Measurements from ENCODE around the gene BLOC1S3.

DNA sequence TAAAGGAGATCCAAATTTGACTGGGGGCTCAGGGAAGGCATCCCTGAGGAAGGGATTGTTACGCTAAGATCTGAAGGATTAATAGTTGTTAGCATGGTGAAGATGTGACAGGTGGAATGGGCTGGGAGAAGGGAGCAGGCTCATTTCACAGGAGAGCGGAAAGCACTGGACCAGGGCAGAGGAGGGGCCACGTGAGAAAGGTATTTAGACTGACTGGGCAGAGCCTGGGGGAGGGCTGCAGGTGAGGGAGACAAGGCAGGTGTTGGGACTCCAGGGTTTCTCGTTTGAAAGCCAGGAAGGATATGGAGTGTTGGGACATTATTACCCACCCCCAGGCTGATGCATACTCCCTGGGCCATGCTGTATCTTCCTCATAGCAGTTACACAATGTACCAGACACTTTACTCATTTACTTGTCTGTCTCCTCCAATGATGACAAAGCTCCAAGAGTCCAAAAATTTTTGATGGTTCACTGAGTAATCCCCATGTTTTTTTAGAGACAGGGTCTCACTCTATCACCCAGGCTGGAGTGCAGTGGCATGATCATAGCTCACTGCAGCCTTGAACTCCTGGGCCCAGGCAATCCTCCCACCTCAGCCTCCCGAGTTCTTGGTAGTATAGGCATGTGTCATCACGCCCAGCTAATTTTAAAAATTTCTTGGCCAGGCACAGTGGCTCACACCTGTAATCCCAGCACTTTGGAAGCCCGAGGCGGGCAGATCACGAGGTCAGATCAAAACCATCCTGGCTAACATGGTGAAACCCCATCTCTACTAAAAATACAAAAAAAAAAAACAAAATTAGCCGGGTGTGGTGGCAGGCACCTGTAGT is 2.9 kb upstream of the BLOC1S3 start:
- TF ChIP-seq, protein P1, sequence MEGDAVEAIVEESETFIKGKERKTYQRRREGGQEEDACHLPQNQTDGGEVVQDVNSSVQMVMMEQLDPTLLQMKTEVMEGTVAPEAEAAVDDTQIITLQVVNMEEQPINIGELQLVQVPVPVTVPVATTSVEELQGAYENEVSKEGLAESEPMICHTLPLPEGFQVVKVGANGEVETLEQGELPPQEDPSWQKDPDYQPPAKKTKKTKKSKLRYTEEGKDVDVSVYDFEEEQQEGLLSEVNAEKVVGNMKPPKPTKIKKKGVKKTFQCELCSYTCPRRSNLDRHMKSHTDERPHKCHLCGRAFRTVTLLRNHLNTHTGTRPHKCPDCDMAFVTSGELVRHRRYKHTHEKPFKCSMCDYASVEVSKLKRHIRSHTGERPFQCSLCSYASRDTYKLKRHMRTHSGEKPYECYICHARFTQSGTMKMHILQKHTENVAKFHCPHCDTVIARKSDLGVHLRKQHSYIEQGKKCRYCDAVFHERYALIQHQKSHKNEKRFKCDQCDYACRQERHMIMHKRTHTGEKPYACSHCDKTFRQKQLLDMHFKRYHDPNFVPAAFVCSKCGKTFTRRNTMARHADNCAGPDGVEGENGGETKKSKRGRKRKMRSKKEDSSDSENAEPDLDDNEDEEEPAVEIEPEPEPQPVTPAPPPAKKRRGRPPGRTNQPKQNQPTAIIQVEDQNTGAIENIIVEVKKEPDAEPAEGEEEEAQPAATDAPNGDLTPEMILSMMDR (IDR thresholded peaks at IDR 0.05) = no peak
- no peak for TF ChIP-seq POLR2A (IDR thresholded peaks at IDR 0.05)
